HCT116 (cell line): ENCODE data around the gene MYO10. TPM values are rescaled to one million over a fixed set of nuclear protein-coding genes. Genes with fewer than 3 reads are reported as not detected.

Experiments
- ATAC-seq: fragments of 200-7000 bp; cut with Tn5 transposase; 2 replicates; pipeline ENCODE4 v1.9.1; 2020; ENCODE audit warnings: mild to moderate bottlenecking, moderate library complexity
- BruUV-seq: library from RNA; stranded (reverse); fragments of 400-500 nt; replicated peaks from 2 replicates; lab custom pipeline; 2021; lab: Mats Ljungman, UMichigan
- CTCF ChIA-PET: fragments of 300-600 bp; sonication (Branson Sonifier 250); formaldehyde crosslinking; loops from one replicate; lab custom pipeline; 2021; ENCODE audit warnings: antibody characterized with exemption; lab: Charles Lee
- POLR2A ChIA-PET: fragments of 300-600, 350-600 bp; sonication (Branson Sonifier 250); formaldehyde crosslinking; loops from one replicate; lab custom pipeline; 2021; ENCODE audit warnings: antibody characterized with exemption; lab: Charles Lee
- RAD21 ChIA-PET, 2 experiments: fragments of 300-600 bp; sonication (Branson Sonifier 250); formaldehyde crosslinking; loops; one replicate each; lab custom pipeline; 2023; ENCODE audit warnings: low total read pairs in 2 of 2; ENCODE audit not compliant: uncharacterized antibody in 2 of 2, unreplicated experiment in 2 of 2, low non-redundant PET in 1 of 2; lab: Charles Lee
- DNase-seq: peaks from one replicate; pipeline ENCODE4 v3.0.0-alpha.2; 2010; ENCODE audit warnings: low read depth, low spot score
- H2AFZ ChIP-seq: fragments of 200-600 bp; shearing (Covaris generic), sonication (generic); 2 replicates; pipeline ENCODE4 v1.6.1; 2017; ENCODE audit warnings: low read depth, mixed run types, mixed read lengths, antibody characterized with exemption, low read length; ENCODE audit not compliant: poor library complexity, severe bottlenecking
- H3K27ac ChIP-seq: 2 replicates; pipeline ENCODE4 v1.5.1; 2012; ENCODE audit warnings: low read depth, low read length
- H3K27me3 ChIP-seq: fragments of 200-600 bp; sonication (generic); 2 replicates; pipeline ENCODE4 v1.6.1; 2016; ENCODE audit warnings: mixed run types, low read length, mixed read lengths; ENCODE audit not compliant: insufficient read depth
- H3K36me3 ChIP-seq, 2 experiments: fragments of 200-500 bp in 1 of 2; fragments of 200-600 bp in 1 of 2; sonication (Bioruptor generic) in 1 of 2; sonication (generic) in 1 of 2; 2 replicates each; pipeline versions ENCODE4 v1.5.1 to v1.6.1; 2014 to 2016; ENCODE audit warnings: low read length in 2 of 2, inconsistent platforms in 1 of 2, mixed read lengths in 1 of 2, mixed run types in 1 of 2; ENCODE audit not compliant: insufficient read depth in 2 of 2, control insufficient read depth in 1 of 2
- H3K4me1 ChIP-seq, 2 experiments: fragments of 200-600 bp in 1 of 2; sonication (generic) in 1 of 2; 2 replicates each; pipeline versions ENCODE4 v1.5.1 to v1.6.1; 2012 to 2017; ENCODE audit warnings: low read length in 2 of 2, inconsistent platforms in 1 of 2, mild to moderate bottlenecking in 1 of 2, mixed read lengths in 1 of 2, mixed run types in 1 of 2, moderate library complexity in 1 of 2; ENCODE audit not compliant: insufficient read depth in 2 of 2, control insufficient read depth in 1 of 2
- H3K4me2 ChIP-seq: fragments of 200-600 bp; sonication (generic); 2 replicates; pipeline ENCODE4 v1.6.1; 2017; ENCODE audit warnings: mixed run types, low read length, mixed read lengths
- H3K4me3 ChIP-seq, 2 experiments: fragments of 200-600 bp in 1 of 2; sonication (generic) in 1 of 2; replicated peaks in 1 of 2; 2 replicates each; pipeline ENCODE4 v1.5.1; 2011 to 2016; ENCODE audit warnings: low read length in 2 of 2, control low read depth in 1 of 2, low read depth in 1 of 2, mild to moderate bottlenecking in 1 of 2, mixed read lengths in 1 of 2, mixed run types in 1 of 2
- H3K79me2 ChIP-seq: fragments of 200-600 bp; sonication (generic); 2 replicates; pipeline ENCODE4 v1.6.1; 2017; ENCODE audit warnings: mild to moderate bottlenecking, mixed run types, low read length, moderate library complexity, mixed read lengths; ENCODE audit not compliant: insufficient read depth
- H3K9ac ChIP-seq: fragments of 200-600 bp; sonication (generic); 2 replicates; pipeline ENCODE4 v1.6.1; 2016; ENCODE audit warnings: low read length, mixed read lengths
- H3K9me2 ChIP-seq: fragments of 200-600 bp; sonication (generic), shearing (Covaris generic); 2 replicates; pipeline ENCODE4 v1.6.1; 2017; ENCODE audit warnings: mixed run types, mild to moderate bottlenecking, moderate library complexity; ENCODE audit not compliant: insufficient read depth
- H3K9me3 ChIP-seq, 2 experiments: fragments of 200-500 bp in 1 of 2; fragments of 200-600 bp in 1 of 2; sonication (Bioruptor generic) in 1 of 2; sonication (generic) in 1 of 2; 2 replicates each; pipeline ENCODE4 v1.6.1; 2014 to 2017; ENCODE audit warnings: low read length in 2 of 2, mixed read lengths in 2 of 2, inconsistent platforms in 1 of 2, low read depth in 1 of 2, mild to moderate bottlenecking in 1 of 2, mixed run types in 1 of 2, moderate library complexity in 1 of 2; ENCODE audit not compliant: control insufficient read depth in 1 of 2, insufficient read depth in 1 of 2
- H4K20me1 ChIP-seq: fragments of 200-600 bp; sonication (generic), shearing (Covaris generic); 2 replicates; pipeline ENCODE4 v1.6.1; 2017; ENCODE audit warnings: mixed run types, mild to moderate bottlenecking, moderate library complexity; ENCODE audit not compliant: insufficient read depth
- EGR1 ChIP-seq: IDR thresholded peaks from 2 replicates; pipeline ENCODE4 v1.6.1; 2012; ENCODE audit warnings: low read depth
- EZH2 ChIP-seq: fragments of 200-600 bp; sonication (generic); IDR thresholded peaks from 2 replicates; pipeline ENCODE4 v1.6.1; 2017; ENCODE audit warnings: antibody characterized with exemption, mixed run types
- FOSL1 ChIP-seq: IDR thresholded peaks from 2 replicates; pipeline ENCODE4 v1.6.1; 2012; ENCODE audit warnings: low read depth
- JUND ChIP-seq: IDR thresholded peaks from 2 replicates; pipeline ENCODE4 v1.6.1; 2012
- MAX ChIP-seq: IDR thresholded peaks from 2 replicates; pipeline ENCODE4 v1.6.1; 2012
- SP1 ChIP-seq: IDR thresholded peaks from 2 replicates; pipeline ENCODE4 v1.6.1; 2012; ENCODE audit warnings: low read depth
- SRF ChIP-seq: IDR thresholded peaks from 2 replicates; pipeline ENCODE4 v1.6.1; 2012; ENCODE audit warnings: low read depth
- ZBTB33 ChIP-seq: IDR thresholded peaks from 2 replicates; pipeline ENCODE4 v1.6.1; 2011; ENCODE audit warnings: mild to moderate bottlenecking, low read length, moderate library complexity; ENCODE audit not compliant: insufficient replicate concordance; ENCODE audit errors: extremely low read depth
- ZFX ChIP-seq: fragments of 450-650 bp; IDR thresholded peaks from 2 replicates; pipeline ENCODE4 v1.6.1; 2017
- intact Hi-C: fragments of 100-400 bp; cut with micrococcal nuclease; formaldehyde crosslinking; loops from 2 replicates; pipeline ENCODE4 v1.10.0; 2022
- total RNA-seq: library from RNA; stranded (reverse); gene quantifications from one replicate; pipeline ENCODE4 v1.2.1, GENCODE V29; 2021; ENCODE audit not compliant: unreplicated experiment
- TF ChIP-seq, protein P1 (sequence below): IDR thresholded peaks from 2 replicates; pipeline ENCODE4 v1.6.1; 2012; ENCODE audit warnings: low read depth

The MYO10 gene
- total RNA-seq, 1 experiment from 2014 or later, result 34.9 TPM

DNA sequence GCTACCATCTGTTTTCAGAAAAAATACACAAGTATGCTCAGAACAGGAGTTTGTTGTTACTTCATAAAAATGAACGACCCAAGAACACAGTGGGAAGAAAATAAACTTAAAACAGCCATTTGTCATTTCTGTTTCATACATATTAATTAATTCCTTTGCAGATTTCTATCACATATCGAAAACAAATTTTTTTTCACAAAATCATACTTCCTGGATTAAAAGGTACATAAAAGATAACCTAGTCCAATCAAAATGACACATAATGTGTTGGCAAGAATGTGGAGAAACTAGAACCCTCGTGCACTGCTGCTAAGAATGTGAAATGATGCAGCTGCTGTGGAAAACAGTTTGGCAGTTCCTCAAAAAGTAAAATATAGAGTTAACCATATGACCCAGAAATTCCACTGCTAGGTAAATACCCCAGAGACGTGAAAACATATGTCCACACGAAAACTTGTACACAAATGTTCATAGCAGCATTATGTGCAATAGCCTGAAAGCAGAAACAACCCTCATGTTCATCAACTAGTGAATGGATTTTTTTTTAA, 46.0 kb downstream of the MYO10 start:
- Histone ChIP-seq H3K4me3 (peak overlapping the region; percentile 13 to 39), H3K27me3 (no peaks in the 10 kb centered on the region), H3K4me1 (peaks cover 75 to 84% of the 10 kb centered on the region in 2 experiments), H3K36me3 (no peaks in the 10 kb centered on the region), H4K20me1 (no peaks in the 10 kb centered on the region), H3K9ac (peak overlapping the region; percentile 36), H3K27ac (peak overlapping the region; percentile 52; the same call in 1 of the 2 replicates), H3K9me2 (no peaks in the 10 kb centered on the region), H3K4me2 (peak overlapping the region; percentile 74), H3K79me2 (peaks cover 76% of the 10 kb centered on the region), H2AFZ (no peak overlapping the region), H3K9me3 (no peaks in the 10 kb centered on the region)
- POLR2A ChIA-PET, result no interaction called here
- ATAC-seq (no peak), DNase-seq (no peak)
- RAD21 ChIA-PET, result interaction anchor here in 1 of 2 experiments (0.9 kb wide), 1 partner anchor 54 kb away, joined by 3 read pairs; no protein-coding TSS in a partner anchor
- TF ChIP-seq, protein P1, sequence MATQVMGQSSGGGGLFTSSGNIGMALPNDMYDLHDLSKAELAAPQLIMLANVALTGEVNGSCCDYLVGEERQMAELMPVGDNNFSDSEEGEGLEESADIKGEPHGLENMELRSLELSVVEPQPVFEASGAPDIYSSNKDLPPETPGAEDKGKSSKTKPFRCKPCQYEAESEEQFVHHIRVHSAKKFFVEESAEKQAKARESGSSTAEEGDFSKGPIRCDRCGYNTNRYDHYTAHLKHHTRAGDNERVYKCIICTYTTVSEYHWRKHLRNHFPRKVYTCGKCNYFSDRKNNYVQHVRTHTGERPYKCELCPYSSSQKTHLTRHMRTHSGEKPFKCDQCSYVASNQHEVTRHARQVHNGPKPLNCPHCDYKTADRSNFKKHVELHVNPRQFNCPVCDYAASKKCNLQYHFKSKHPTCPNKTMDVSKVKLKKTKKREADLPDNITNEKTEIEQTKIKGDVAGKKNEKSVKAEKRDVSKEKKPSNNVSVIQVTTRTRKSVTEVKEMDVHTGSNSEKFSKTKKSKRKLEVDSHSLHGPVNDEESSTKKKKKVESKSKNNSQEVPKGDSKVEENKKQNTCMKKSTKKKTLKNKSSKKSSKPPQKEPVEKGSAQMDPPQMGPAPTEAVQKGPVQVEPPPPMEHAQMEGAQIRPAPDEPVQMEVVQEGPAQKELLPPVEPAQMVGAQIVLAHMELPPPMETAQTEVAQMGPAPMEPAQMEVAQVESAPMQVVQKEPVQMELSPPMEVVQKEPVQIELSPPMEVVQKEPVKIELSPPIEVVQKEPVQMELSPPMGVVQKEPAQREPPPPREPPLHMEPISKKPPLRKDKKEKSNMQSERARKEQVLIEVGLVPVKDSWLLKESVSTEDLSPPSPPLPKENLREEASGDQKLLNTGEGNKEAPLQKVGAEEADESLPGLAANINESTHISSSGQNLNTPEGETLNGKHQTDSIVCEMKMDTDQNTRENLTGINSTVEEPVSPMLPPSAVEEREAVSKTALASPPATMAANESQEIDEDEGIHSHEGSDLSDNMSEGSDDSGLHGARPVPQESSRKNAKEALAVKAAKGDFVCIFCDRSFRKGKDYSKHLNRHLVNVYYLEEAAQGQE, result no peak
- TF ChIP-seq FOSL1, result peak; percentile 81
- peak; percentile 60 for TF ChIP-seq SP1
- TF ChIP-seq EZH2, result no peak
- no peak for TF ChIP-seq EGR1
- no peak for TF ChIP-seq ZBTB33
- 0 out of 2 replicates have a peak, but pooled peaks have one; percentile 44 for TF ChIP-seq SRF
- TF ChIP-seq ZFX, result no peak
- peak; percentile 51 for TF ChIP-seq JUND
- TF ChIP-seq MAX, result 0 out of 2 replicates have a peak, but pooled peaks have one; percentile 40
- CTCF ChIA-PET, result no interaction called here
- intact Hi-C loops, result no loop called here
- no TSS peak for BruUV-seq
